ENCODE measurements around the gene NAA80.
"Not testable (repeated sequence)": the region's sequence is repeated elsewhere in the genome, so short reads cannot be mapped to it uniquely, and the experiment has no call there.

The NAA80 gene

GRCh38 chr3:50288387-50289007, 10.7 kb downstream of the NAA80 start:
- no peak for DNase-seq

GRCh38 chr3:50287262-50287661, 11.9 kb downstream of the NAA80 start:
- no peak for DNase-seq

GRCh38 chr3:50286322-50287227, 12.6 kb downstream of the NAA80 start:
- no peak for DNase-seq

GRCh38 chr3:50284121-50284520, 15.1 kb downstream of the NAA80 start:
- DNase-seq, result not testable (repeated sequence)

- DNase-seq, result no peak
Measured at GRCh38 chr3:50279255-50280016, 19.8 kb downstream of the NAA80 start.

GRCh38 chr3:50278880-50279224, 20.4 kb downstream of the NAA80 start, which contains the start of gene LSMEM2:
TSS of gene LSMEM2 (plus strand) at chr3:50279087. CDS start at chr3:50279114, 27 bp downstream.
- DNase-seq, result no peak

GRCh38 chr3:50278123-50278879, 20.9 kb downstream of the NAA80 start:
- no peak for DNase-seq

GRCh38 chr3:50276762-50277101, 22.5 kb downstream of the NAA80 start:
- no peak for DNase-seq

- DNase-seq, result no peak
Measured at GRCh38 chr3:50275996-50276761, 23.0 kb downstream of the NAA80 start.

- no peak for DNase-seq
Measured at GRCh38 chr3:50275141-50275995, 23.8 kb downstream of the NAA80 start.

GRCh38 chr3:50274371-50275104, 24.7 kb downstream of the NAA80 start:
- DNase-seq, result peak; percentile 77

- no peak for DNase-seq
Measured at GRCh38 chr3:50273689-50274065, 25.5 kb downstream of the NAA80 start.

GRCh38 chr3:50272911-50273688, 26.1 kb downstream of the NAA80 start:
- DNase-seq, result peak; percentile 91

GRCh38 chr3:50272538-50272910, 26.7 kb downstream of the NAA80 start:
- not testable (repeated sequence) for DNase-seq

GRCh38 chr3:50271314-50271936, 27.8 kb downstream of the NAA80 start:
- DNase-seq, result no peak

GRCh38 chr3:50270422-50271224, 28.6 kb downstream of the NAA80 start:
- DNase-seq, result no peak

GRCh38 chr3:50269977-50270413, 29.2 kb downstream of the NAA80 start:
- DNase-seq, result no peak

GRCh38 chr3:50269460-50269859, 29.7 kb downstream of the NAA80 start:
- DNase-seq, result no peak
